Measurements from ENCODE around the gene VWA5B2.

GRCh38 chr3:184238246-184238818 is 8.9 kb downstream of the VWA5B2 start:
- TF ChIP-seq, protein P1, sequence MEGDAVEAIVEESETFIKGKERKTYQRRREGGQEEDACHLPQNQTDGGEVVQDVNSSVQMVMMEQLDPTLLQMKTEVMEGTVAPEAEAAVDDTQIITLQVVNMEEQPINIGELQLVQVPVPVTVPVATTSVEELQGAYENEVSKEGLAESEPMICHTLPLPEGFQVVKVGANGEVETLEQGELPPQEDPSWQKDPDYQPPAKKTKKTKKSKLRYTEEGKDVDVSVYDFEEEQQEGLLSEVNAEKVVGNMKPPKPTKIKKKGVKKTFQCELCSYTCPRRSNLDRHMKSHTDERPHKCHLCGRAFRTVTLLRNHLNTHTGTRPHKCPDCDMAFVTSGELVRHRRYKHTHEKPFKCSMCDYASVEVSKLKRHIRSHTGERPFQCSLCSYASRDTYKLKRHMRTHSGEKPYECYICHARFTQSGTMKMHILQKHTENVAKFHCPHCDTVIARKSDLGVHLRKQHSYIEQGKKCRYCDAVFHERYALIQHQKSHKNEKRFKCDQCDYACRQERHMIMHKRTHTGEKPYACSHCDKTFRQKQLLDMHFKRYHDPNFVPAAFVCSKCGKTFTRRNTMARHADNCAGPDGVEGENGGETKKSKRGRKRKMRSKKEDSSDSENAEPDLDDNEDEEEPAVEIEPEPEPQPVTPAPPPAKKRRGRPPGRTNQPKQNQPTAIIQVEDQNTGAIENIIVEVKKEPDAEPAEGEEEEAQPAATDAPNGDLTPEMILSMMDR (IDR thresholded peaks at IDR 0.05; ENCODE audit: low read depth, low read length): no peak
- TF ChIP-seq EZH2phosphoT487 (IDR thresholded peaks at IDR 0.05; ENCODE audit: low read depth): no peak
